K562 (cell line): Measurements from ENCODE around the gene PRXL2B. TPM values are rescaled to one million over a fixed set of nuclear protein-coding genes. Genes with fewer than 3 reads are reported as not detected.
A peak's percentile ranks its signal among the peaks of the same experiment; 100 is the strongest.

Source experiments
- CHD1 ChIP-seq: fragments of 200-600 bp; sonication (generic); IDR thresholded peaks from one replicate; pipeline ENCODE4 v1.6.1; 2012; ENCODE audit warnings: mild to moderate bottlenecking, moderate library complexity, low read length, inconsistent platforms
- GTF2F1 ChIP-seq: IDR thresholded peaks from 2 replicates; pipeline ENCODE4 v1.6.1; 2011; ENCODE audit warnings: low read depth, low read length, improper control_type of control experiment
- HNRNPH1 ChIP-seq: fragments of 200-400 bp; formaldehyde crosslinking; optimal IDR thresholded peaks from 2 replicates; pipeline ENCODE3; 2017; ENCODE audit warnings: low read depth, mild to moderate bottlenecking, low read length, moderate library complexity
- KAT7 ChIP-seq: sonication (generic); formaldehyde crosslinking; IDR thresholded peaks from 2 replicates; pipeline ENCODE4 v1.8.0; 2022; ENCODE audit warnings: missing genetic modification reagents, mild to moderate bottlenecking, borderline replicate concordance
- KAT8 ChIP-seq: fragments of 450-650 bp; IDR thresholded peaks from 2 replicates; pipeline ENCODE4 v1.6.1; 2016; ENCODE audit warnings: low read depth, mild to moderate bottlenecking
- RB1 ChIP-seq: fragments of 450-650 bp; IDR thresholded peaks from 2 replicates; pipeline ENCODE4 v1.6.1; 2017; ENCODE audit warnings: low read depth, mild to moderate bottlenecking
- TARDBP ChIP-seq: fragments of 450-650 bp; IDR thresholded peaks from 2 replicates; pipeline ENCODE4 v1.6.1; 2016
- ZSCAN29 ChIP-seq: fragments of 450-650 bp; IDR thresholded peaks from 2 replicates; pipeline ENCODE4 v1.6.1; 2017
- polyA plus RNA-seq, 8 experiments: library from polyadenylated mRNA; depleted of rRNA in 4 of 8; stranded (reverse) in 5 of 8; unstranded in 3 of 8; fragments of >200 nt; fragmentation: Nextera tagmentation in 2 of 8; fragmentation: Illumina TruSeq in 1 of 8; extraction: Ambion mirVana in 2 of 8; extraction: Trizol in 1 of 8; gene quantifications; 2 replicates each; pipeline versions ENCODE4 v1.2.1 to v1.2.3, GENCODE V29; 2011 to 2014; ENCODE audit warnings: inconsistent platforms in 1 of 8, missing spikeins in 1 of 8
- total RNA-seq, 7 experiments: library from RNA; depleted of rRNA in 6 of 7; stranded (reverse); fragments of >200 nt in 6 of 7; fragmentation: Illumina TruSeq in 2 of 7; extraction: Trizol in 2 of 7; gene quantifications; 2 replicates each; pipeline versions ENCODE4 v1.2.1 to v1.2.3, GENCODE V29; 2011 to 2021; ENCODE audit warnings: low replicate concordance in 1 of 7
- TF ChIP-seq, protein P1 (sequence below), 2 experiments: fragments of 200-800 bp in 1 of 2; sonication (Bioruptor generic) in 1 of 2; sonication (generic) in 1 of 2; formaldehyde crosslinking in 1 of 2; IDR thresholded peaks in 1 of 2; conservative IDR thresholded peaks in 1 of 2; 2 replicates each; pipeline versions ENCODE4 v1.5.0 to v1.6.1; 2016 to 2020; ENCODE audit warnings: missing compliant biosample characterization in 1 of 2, missing genetic modification characterization in 1 of 2, missing genetic modification reagents in 1 of 2
- TF ChIP-seq, protein P2 (sequence below): sonication (generic); formaldehyde crosslinking; IDR thresholded peaks from 2 replicates; pipeline ENCODE4 v1.8.0; 2022; ENCODE audit warnings: mild to moderate bottlenecking, missing genetic modification reagents
- TF ChIP-seq, protein P3 (sequence below): fragments of 250-450 bp; sonication (Bioruptor Pico); IDR thresholded peaks from 2 replicates; pipeline ENCODE4 v1.4.0; 2020

PRXL2B gene
- total and polyA plus RNA-seq, 9 of the 15 experiments (the other 6 are each of a cell fraction or from before 2014, with no cell fraction given): 0.99 to 25.3 (median 11.8) TPM

DNA sequence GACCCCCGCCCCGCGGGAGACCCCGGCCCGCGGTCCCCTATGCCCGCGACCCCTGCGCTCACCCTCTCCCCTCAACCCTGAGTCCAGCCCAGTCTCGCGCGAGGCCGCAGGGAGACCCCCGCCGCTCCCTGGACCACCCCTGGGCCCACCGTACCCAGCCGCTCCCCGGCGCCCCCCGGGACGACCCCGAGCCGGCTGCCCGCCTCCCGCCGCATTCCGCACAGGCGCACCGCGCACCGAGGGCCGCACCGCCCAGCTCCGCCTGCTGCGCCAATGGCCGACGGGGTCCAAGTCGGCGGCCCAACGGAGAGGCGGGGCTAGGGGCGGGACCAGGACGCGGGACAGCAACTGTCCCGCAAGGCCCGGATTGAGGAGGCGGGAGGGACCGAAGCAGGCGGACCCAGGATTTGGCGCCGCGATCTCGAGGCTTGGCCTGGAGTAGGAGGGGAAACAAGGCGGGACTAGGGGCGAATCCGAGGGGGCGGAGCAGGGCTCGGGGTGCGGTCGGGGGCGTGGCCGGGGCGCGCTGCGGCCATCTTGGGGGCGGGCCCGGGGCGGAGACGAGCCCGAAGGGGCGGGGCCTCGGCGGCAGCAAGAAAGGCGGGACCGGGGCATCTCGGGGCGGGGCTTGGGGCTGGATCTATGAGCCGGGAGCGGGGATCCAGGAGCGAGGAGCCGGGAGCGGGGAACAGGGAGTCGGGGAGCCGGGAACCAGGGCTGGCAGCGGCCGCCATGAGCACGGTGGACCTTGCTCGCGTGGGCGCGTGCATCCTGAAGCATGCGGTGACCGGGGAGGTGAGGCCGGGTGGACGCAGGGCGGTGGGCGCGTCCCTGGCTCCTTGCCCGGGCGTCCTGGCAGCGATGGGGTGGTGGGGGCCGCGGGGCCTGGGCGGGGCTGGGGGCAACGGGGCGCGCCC is at the start of gene PRXL2B (continued):
- TF ChIP-seq, protein P1, sequence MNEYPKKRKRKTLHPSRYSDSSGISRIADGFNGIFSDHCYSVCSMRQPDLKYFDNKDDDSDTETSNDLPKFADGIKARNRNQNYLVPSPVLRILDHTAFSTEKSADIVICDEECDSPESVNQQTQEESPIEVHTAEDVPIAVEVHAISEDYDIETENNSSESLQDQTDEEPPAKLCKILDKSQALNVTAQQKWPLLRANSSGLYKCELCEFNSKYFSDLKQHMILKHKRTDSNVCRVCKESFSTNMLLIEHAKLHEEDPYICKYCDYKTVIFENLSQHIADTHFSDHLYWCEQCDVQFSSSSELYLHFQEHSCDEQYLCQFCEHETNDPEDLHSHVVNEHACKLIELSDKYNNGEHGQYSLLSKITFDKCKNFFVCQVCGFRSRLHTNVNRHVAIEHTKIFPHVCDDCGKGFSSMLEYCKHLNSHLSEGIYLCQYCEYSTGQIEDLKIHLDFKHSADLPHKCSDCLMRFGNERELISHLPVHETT (CRISPR knock-in tag; conservative IDR thresholded peaks at IDR 0.05 in 1 of 2, IDR thresholded peaks at IDR 0.05 in 1 of 2): peak in 1 of 2 experiments; percentile 14; a peak in 1 of 4 replicates
- TF ChIP-seq CHD1 (no peak), HNRNPH1 (no peak), TARDBP (peak; percentile 50; the same call in 1 of the 2 replicates), KAT7 (no peak; the same call in 1 of the 2 replicates), ZSCAN29 (no peak), KAT8 (no peak), RB1 (peak; percentile 83), GTF2F1 (peak; percentile 35; the same call in 1 of the 2 replicates)
- TF ChIP-seq, protein P2, sequence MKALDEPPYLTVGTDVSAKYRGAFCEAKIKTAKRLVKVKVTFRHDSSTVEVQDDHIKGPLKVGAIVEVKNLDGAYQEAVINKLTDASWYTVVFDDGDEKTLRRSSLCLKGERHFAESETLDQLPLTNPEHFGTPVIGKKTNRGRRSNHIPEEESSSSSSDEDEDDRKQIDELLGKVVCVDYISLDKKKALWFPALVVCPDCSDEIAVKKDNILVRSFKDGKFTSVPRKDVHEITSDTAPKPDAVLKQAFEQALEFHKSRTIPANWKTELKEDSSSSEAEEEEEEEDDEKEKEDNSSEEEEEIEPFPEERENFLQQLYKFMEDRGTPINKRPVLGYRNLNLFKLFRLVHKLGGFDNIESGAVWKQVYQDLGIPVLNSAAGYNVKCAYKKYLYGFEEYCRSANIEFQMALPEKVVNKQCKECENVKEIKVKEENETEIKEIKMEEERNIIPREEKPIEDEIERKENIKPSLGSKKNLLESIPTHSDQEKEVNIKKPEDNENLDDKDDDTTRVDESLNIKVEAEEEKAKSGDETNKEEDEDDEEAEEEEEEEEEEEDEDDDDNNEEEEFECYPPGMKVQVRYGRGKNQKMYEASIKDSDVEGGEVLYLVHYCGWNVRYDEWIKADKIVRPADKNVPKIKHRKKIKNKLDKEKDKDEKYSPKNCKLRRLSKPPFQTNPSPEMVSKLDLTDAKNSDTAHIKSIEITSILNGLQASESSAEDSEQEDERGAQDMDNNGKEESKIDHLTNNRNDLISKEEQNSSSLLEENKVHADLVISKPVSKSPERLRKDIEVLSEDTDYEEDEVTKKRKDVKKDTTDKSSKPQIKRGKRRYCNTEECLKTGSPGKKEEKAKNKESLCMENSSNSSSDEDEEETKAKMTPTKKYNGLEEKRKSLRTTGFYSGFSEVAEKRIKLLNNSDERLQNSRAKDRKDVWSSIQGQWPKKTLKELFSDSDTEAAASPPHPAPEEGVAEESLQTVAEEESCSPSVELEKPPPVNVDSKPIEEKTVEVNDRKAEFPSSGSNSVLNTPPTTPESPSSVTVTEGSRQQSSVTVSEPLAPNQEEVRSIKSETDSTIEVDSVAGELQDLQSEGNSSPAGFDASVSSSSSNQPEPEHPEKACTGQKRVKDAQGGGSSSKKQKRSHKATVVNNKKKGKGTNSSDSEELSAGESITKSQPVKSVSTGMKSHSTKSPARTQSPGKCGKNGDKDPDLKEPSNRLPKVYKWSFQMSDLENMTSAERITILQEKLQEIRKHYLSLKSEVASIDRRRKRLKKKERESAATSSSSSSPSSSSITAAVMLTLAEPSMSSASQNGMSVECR (CRISPR knock-in tag): no peak
- TF ChIP-seq, protein P3, sequence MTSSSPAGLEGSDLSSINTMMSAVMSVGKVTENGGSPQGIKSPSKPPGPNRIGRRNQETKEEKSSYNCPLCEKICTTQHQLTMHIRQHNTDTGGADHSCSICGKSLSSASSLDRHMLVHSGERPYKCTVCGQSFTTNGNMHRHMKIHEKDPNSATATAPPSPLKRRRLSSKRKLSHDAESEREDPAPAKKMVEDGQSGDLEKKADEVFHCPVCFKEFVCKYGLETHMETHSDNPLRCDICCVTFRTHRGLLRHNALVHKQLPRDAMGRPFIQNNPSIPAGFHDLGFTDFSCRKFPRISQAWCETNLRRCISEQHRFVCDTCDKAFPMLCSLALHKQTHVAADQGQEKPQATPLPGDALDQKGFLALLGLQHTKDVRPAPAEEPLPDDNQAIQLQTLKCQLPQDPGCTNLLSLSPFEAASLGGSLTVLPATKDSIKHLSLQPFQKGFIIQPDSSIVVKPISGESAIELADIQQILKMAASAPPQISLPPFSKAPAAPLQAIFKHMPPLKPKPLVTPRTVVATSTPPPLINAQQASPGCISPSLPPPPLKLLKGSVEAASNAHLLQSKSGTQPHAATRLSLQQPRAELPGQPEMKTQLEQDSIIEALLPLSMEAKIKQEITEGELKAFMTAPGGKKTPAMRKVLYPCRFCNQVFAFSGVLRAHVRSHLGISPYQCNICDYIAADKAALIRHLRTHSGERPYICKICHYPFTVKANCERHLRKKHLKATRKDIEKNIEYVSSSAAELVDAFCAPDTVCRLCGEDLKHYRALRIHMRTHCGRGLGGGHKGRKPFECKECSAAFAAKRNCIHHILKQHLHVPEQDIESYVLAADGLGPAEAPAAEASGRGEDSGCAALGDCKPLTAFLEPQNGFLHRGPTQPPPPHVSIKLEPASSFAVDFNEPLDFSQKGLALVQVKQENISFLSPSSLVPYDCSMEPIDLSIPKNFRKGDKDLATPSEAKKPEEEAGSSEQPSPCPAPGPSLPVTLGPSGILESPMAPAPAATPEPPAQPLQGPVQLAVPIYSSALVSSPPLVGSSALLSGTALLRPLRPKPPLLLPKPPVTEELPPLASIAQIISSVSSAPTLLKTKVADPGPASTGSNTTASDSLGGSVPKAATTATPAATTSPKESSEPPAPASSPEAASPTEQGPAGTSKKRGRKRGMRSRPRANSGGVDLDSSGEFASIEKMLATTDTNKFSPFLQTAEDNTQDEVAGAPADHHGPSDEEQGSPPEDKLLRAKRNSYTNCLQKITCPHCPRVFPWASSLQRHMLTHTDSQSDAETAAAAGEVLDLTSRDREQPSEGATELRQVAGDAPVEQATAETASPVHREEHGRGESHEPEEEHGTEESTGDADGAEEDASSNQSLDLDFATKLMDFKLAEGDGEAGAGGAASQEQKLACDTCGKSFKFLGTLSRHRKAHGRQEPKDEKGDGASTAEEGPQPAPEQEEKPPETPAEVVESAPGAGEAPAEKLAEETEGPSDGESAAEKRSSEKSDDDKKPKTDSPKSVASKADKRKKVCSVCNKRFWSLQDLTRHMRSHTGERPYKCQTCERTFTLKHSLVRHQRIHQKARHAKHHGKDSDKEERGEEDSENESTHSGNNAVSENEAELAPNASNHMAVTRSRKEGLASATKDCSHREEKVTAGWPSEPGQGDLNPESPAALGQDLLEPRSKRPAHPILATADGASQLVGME (CRISPR knock-in tag): no peak
